ENCODE results near the gene CXCL12. TPM values are rescaled to one million over a fixed set of nuclear protein-coding genes. Genes with fewer than 3 reads are reported as not detected.
A peak's percentile ranks its signal among the peaks of the same experiment; 100 is the strongest.

The CXCL12 gene
- total RNA-seq, 6 experiments from 2014 or later: 111 to 241 (median 197) TPM

GRCh38 chr10:44372181-44372580, 12.7 kb downstream of the CXCL12 start:
- Mint-ChIP-seq H3K4me1 (ENCODE audit: low read depth) (peaks cover 22% of the 10 kb centered on the region), H3K4me3 (no peak overlapping the region), H3K36me3 (ENCODE audit: low read depth) (peaks cover 20% of the 10 kb centered on the region), H3K27me3 (ENCODE audit: insufficient read depth) (peaks cover 1% of the 10 kb centered on the region), H3K27ac (no peak overlapping the region; the same call in 1 of the 2 replicates), H3K9me3 (no peaks in the 10 kb centered on the region)
- no peak for DNase-seq
- TF ChIP-seq CTCF (IDR thresholded peaks at IDR 0.05): no peak

- Mint-ChIP-seq H3K4me1 (ENCODE audit: low read depth) (peaks cover 16% of the 10 kb centered on the region), H3K27ac (no peak overlapping the region)
Measured at GRCh38 chr10:44370731-44371248, 14.1 kb downstream of the CXCL12 start.

GRCh38 chr10:44369854-44370253, 15.0 kb downstream of the CXCL12 start:
- DNase-seq: no peak
- peaks cover 15% of the 10 kb centered on the region for H3K36me3 Mint-ChIP-seq (ENCODE audit: low read depth)

More at GRCh38 chr10:44370731-44371248, 14.1 kb downstream of the CXCL12 start:
- Mint-ChIP-seq H3K9me3 (no peaks in the 10 kb centered on the region), H3K27me3 (ENCODE audit: insufficient read depth) (peaks cover 1% of the 10 kb centered on the region), H3K36me3 (ENCODE audit: low read depth) (peaks cover 16% of the 10 kb centered on the region), H3K4me3 (no peak overlapping the region)
- no peak for DNase-seq
- TF ChIP-seq CTCF (IDR thresholded peaks at IDR 0.05): no peak

GRCh38 chr10:44369296-44369695, 15.6 kb downstream of the CXCL12 start:
- peak; percentile 28 for DNase-seq
- TF ChIP-seq CTCF (IDR thresholded peaks at IDR 0.05): no peak

More at GRCh38 chr10:44369854-44370253, 15.0 kb downstream of the CXCL12 start:
- Mint-ChIP-seq H3K9me3 (no peaks in the 10 kb centered on the region), H3K27ac (no peak overlapping the region), H3K4me1 (ENCODE audit: low read depth) (peaks cover 16% of the 10 kb centered on the region), H3K4me3 (no peak overlapping the region), H3K27me3 (ENCODE audit: insufficient read depth) (peaks cover 1% of the 10 kb centered on the region)
- no peak for TF ChIP-seq CTCF (IDR thresholded peaks at IDR 0.05)

GRCh38 chr10:44368637-44369036, 16.3 kb downstream of the CXCL12 start:
- TF ChIP-seq CTCF (IDR thresholded peaks at IDR 0.05): no peak
- H3K9me3 Mint-ChIP-seq: no peaks in the 10 kb centered on the region
- no peak overlapping the region for H3K27ac Mint-ChIP-seq
- peaks cover 16% of the 10 kb centered on the region for H3K4me1 Mint-ChIP-seq (ENCODE audit: low read depth)
- peaks cover 15% of the 10 kb centered on the region for H3K36me3 Mint-ChIP-seq (ENCODE audit: low read depth)
- H3K4me3 Mint-ChIP-seq: no peak overlapping the region
- H3K27me3 Mint-ChIP-seq (ENCODE audit: insufficient read depth): peaks cover 1% of the 10 kb centered on the region
- no peak for DNase-seq

More at GRCh38 chr10:44369296-44369695, 15.6 kb downstream of the CXCL12 start:
- no peak overlapping the region for H3K4me3 Mint-ChIP-seq
- H3K9me3 Mint-ChIP-seq: no peaks in the 10 kb centered on the region
- peaks cover 16% of the 10 kb centered on the region for H3K4me1 Mint-ChIP-seq (ENCODE audit: low read depth)
- no peak overlapping the region for H3K27ac Mint-ChIP-seq
- H3K36me3 Mint-ChIP-seq (ENCODE audit: low read depth): peaks cover 15% of the 10 kb centered on the region
- peaks cover 1% of the 10 kb centered on the region for H3K27me3 Mint-ChIP-seq (ENCODE audit: insufficient read depth)
